CD4-positive, alpha-beta T cell treated with Interleukin-21 for 1 hour (primary cell): ENCODE data around the gene ADAMTSL3.

ENCODE experiments used
- DNase-seq: peaks from one replicate; pipeline ENCODE4 v3.0.0-alpha.2; 2020

ADAMTSL3 gene

DNA sequence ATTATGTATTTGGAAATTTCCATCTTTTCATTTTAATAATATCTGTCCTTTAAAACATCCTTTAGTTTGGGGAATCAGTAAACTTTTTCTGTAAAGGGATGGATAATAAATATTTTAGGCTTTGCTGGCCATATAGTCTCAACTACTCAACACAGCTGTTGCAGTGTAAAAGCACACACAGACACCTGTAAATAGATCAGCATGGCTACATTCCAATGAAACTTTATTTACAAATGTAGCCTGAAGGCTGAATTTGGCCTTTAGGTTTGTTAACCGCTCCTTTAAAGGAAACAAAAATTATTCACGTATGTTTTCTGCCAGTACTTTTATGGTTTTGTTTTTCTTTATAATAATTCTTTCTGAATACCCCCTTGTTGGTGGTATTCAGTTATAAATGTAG lies 184.8 kb downstream of the ADAMTSL3 start:
- DNase-seq: no peak

DNA sequence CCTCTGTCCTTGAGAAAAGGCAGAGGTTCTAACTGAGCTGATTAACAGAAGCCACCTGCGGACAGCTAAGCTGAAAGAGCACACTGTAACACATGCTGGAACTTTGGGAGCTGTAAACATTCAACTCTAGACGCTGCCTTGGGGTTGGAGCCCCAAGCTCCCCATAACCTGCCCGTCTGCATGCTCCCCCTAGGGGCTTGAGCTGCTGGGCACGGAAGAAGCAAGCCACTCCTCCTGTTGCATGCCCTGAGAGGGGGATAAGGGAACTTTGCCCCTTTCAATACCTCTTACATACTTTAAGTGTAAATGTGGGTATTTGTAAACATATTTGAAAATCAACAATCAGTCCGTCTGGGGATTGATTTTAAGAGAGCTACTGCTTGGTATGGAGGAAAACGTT lies 188.4 kb downstream of the ADAMTSL3 start:
- DNase-seq: no peak

DNA sequence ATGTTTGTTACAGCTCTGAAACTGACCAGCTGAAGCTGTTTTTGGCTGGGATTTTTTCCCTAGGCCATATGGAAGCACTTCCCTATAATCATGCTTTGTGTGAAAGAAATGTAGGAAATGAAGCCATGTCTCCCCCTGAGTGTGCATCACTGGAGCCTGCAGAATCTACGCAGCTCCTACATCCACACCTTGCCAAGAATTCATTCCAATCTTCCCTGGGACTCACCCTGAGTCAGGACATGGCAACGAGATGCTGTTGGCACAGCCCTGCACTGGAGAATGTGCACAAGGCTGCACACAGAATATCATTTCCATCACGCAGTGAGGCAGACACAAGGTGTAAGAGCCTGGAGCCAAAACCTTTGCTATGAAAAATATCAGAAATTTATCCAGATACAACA lies 189.5 kb downstream of the ADAMTSL3 start:
- no peak for DNase-seq

DNA sequence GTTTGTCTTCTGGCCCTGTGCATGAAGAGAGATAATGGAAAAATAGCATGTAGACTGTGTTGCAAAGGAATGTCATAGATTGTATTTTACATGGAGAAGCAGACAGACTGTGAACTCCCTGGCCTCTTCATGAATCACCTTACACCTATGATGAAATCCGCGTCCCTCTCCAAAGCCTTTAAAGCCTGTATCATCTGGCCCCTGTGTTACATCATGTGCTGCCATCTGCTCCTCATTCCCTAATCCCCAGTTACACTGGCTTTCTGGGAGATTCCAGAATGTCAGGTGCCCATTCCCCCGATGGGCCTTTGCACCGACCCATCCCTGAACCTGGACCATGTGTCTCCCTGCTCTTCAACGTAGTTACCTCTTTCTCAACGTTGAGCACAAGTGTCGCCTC lies 190.8 kb downstream of the ADAMTSL3 start:
- no peak for DNase-seq

DNA sequence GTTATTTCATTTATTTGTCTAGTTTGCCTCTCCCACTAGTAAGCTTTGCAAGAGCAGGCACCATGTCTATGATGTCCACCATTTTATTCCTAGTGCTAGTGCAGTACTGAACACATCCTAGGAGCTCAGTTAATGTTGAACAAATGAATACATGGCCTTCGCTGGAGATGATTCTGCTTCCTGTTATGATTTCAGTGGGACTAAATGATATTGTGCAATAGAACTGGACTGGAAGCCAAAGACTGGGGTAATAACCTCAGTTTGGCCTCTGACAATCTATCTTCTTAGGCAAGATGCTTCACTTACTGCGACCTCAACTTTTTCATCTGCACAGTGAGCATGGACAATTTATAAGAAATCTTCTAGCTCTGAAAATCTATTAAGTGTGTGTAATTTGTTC lies 191.3 kb downstream of the ADAMTSL3 start:
- no peak for DNase-seq

DNA sequence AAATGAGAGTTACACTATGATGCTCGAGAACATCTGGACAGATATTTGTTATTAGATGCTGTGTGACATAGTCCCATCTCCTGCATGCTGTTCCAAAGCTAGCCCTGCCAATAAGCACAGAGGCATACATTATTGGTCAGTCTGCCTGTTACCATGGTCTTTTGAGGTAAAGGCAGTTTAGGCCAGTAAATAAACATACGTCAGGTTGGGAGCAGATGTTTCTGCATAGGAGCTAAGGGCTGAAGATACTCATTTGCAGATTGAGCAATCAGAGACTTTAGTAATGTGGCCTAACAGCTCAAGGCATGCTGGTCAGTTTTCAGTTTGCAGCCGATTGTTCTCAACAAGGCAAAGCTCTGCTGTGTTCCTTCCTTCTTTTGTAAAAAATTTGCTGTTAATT lies 192.9 kb downstream of the ADAMTSL3 start:
- no peak for DNase-seq

DNA sequence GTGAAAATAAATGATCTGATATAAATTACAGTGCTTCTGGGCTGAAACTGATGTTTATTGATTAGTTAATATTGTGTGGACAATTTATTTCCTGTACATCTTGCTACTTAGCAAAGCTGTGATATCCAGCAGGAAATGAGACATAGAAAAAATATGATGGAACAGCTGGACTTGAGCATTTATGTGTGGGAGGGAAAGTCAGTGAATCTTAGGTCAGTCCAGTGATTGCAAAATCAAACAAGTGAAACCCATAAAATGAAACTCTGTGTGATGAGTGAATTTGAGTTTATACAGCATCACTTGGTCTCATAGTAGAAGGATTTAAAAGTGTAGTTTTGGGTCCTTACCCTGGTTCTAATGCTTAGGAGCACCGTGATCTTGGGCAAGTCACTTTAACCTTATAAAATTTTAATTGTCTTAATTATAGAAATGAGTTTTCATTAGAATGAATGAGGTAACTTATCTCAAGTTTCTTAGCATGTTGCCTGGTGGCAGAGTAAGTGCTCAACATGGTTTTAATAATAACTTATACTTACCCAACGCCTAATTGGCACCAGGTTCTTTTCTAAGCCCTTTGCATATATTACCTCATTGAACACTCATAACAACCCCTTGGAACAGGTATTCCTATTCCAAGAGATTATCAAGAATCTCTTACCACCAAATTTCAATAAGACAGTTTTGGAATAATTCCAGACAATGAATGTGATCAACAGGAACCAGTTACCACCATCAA lies 194.6 kb downstream of the ADAMTSL3 start:
- no peak for DNase-seq

DNA sequence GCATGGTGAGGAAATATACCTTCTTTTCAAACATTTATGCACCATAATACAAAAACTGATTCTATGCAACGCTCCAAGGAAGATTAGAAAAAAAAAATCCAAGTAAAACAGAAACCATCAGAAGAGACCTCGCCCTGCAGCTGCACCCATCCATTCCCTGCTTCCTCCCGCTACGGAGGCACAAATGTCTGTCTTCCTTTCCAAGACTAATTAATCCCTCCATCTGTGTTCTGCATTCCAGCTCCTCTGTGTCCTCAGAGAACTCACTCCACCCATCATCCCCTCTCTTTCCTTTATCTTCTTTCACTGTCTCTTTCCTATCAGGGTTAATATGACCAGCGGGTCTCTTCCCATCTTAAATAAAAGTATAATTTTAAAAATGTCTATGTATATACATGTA lies 196.1 kb downstream of the ADAMTSL3 start:
- no peak for DNase-seq

DNA sequence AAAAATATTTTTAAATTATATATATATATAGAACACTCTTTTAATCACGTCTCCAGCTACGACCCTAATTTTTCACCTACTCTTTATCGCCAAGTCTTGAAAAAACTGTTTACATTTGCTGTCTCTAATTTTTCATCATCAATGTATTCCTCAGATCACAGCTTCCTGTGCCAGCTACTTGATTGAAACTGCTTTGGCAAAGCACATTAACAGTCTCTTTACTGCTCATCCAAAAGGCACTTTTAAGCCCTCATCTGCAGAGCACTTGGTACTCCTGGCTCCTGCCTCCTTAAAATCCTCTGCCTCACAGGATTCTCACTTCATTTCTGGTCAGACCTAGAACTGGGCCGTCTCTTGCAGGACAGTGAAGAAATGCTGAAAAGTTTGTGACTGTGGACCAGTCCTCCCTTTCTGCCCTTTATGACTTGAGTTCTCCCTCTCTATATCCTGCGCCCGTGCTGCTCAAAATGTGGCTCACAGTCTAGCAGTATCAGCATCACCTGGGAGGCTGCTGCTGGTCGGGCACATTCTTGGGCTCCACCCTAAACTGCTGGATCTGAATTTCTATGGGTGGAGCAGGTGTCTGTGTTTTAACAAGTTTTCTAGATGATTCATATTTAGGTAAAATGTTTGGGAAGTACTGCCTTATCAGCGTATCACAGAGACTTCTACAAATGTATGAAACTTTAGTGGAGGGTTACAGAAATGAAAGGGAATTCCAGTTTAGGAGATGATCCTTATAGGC lies 196.8 kb downstream of the ADAMTSL3 start:
- no peak for DNase-seq

DNA sequence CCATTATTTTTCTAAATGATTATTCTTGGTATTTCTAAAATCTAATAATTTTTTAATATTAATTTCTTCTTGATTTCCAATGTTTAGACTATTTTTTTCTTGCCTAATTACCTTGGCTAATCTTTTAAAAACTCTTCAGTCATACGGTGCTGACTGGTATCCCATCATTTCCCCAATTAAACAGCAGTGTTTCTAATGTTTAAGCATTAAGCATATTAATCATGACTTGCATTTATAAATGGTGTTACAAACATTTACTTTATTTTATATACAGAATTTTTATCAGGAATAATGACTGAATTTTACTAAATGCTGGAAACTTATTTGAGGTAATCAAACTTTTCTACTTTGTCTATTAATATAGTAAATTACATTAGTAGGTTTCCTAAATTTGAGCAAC lies 199.3 kb downstream of the ADAMTSL3 start:
- DNase-seq: no peak

DNA sequence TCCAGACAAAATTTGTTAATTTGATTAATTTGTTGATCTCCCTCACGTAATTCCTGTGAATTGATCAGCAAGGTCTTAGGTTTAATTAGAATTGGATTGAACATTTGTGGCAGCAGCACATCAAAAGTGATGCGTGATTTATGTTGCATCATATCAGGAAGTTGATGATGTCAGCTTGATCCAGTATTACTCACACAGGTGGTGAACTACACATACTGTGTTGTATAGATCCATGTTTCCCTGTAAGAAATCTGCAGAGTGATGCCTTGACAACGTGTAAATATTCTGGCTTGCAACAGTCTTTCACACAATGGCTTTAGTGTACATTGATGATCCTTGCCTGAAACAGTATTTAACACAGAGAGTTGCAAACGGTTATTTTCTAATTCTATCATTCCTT lies 200.4 kb downstream of the ADAMTSL3 start:
- no peak for DNase-seq

DNA sequence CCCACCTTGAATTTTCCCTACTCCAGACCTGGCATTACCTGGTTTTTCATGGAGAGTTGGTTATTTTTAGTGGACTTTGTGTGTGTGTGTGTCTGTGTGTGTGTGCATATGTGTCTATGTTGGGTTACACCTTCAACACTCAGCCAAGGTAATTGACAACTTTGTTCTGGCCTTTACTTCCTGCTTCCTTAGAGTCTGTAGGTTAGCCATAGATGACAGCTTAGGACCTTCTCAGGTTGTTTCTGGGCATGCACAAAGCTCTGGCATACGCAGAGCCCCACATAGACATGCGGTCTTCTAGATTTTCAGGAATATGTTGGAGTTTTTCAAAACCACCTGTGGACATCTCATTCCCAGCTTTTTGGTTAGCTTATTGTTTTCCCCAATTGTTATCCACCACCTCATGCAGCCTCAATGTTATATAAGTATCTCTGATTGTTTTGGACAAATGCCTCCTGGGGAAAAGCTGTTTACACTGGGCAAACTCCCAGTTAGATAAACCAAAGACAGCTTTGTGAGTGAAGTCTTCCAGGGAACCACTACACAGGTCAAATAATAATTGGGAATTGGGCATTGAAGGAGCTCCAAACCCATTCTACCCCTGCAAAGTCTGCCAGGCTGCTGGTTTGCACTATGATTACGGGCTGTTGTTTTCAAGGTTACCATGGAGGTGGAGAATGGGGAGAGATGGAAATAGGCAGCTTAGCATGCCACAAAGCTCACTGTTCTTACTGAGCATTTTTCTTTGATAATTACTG lies 201.2 kb downstream of the ADAMTSL3 start:
- no peak for DNase-seq

DNA sequence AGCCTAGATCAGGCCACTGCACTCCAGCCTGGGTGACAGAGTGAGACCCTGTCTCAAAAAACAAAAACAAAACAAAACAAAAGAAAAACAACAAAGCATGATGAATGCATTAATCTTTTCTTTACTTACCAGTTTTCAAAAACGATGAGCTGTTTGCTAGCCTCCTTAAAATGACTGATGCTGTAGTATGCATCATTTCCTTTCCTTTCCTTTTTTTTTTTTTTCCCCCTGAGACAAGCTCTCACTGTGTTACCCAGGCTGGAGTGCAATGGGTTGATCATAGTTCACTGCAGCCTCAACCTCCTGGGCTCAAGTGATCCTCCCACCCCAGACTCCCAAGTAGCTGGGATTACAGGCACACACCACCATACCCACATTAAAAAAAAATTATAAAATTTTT lies 202.0 kb downstream of the ADAMTSL3 start:
- no peak for DNase-seq

DNA sequence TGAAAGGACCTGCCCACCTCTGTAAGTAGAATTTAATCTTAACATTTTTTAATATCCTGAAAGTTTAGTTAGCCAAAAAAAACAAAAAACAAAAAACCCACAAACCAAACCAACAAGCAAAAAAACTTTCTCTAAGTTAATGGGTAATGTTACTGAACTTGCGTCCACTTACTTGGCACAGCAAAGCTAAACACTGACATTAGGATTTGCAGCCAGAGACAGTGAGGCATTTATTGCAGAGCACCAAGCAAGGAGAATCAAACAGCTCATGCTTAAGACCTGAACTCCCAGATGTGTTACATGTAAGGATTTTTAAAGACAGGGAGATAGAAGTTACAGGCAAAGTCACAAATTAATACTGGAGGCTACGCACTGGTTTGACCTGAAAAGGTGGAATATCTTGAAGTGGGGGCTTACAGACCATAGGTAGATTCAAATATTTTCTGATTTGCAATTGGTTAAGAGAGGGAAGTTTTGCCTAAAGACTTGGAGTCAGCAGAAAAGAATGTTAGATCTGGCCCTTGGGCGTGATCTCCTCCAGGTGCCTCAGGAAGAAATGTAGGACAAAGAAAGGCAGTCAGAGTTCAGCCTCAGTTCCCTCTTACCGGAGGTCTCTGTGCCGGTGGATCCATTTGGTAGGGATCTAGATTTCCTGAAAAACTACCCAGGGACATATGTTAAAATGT lies 205.0 kb downstream of the ADAMTSL3 start:
- DNase-seq: no peak

DNA sequence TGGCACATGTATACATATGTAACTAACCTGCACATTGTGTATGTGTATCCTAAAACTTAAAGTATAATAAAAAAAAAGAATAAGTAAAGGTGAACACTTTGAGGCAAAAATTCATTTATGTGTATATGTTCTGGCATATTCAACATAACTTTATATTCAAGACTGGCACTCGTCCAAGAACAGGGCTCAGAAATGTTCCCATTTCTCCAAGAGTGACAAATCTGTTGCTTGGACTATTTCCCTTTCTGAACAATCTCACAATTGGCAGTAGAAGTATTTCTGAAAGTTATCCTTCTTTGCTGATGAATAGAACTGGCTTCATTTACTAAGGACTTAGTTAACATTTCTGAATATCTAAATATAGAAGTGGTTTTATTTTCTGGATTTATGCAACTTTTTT lies 212.8 kb downstream of the ADAMTSL3 start:
- no peak for DNase-seq

DNA sequence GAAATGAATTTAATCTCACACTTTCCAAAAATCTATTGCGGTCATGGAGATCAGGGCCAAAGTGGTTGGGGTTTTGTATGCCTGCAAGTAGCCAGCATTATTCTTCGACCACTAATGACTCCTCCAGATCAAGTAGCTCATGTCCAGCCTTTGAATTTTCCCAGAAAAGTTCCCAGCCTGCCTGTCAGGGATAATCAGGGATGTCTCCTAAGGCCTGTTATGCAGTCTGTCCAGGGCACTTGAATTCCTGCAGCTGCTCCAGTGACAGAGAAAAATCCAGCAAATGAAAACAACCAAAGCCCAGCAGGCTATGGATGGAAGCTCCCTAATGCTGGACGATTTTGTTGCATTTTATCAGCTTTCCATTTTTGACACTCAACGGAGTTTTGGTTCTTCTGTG lies 215.4 kb downstream of the ADAMTSL3 start:
- DNase-seq: no peak

DNA sequence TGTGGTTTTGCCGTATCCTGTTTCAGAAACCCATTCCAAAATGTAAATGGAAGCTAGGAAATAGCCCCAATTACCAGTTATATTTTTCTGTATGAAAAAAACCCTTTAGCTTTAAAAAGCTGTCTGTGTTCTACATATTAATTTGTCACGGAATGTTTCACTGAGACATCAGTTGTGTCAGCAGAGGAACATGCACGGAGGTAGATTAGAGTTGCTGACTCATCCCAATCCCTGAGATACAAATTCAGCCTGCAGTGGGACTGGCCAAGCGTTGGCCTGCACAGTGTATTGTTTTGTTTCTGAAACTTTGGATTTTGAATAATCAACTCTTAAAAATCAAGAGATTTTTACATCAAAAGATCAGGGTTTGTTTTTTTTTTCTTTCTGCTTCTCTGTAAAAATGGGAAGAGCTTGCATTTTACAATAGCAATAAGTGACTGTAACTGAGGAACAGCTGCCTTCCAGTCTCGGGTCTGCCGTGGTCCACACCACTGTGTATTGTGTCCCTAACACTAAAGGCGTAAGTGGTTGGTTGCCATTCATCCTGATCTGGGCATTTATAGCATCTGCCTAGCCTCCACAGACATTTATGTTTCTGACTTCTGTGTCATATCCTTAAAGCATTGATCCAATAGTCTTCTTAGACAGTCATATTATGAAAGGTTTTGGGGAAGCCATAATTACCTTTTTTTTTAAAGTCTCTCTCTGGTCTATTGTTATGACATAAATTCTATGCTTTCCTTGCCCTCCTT lies 218.1 kb downstream of the ADAMTSL3 start:
- DNase-seq: no peak

DNA sequence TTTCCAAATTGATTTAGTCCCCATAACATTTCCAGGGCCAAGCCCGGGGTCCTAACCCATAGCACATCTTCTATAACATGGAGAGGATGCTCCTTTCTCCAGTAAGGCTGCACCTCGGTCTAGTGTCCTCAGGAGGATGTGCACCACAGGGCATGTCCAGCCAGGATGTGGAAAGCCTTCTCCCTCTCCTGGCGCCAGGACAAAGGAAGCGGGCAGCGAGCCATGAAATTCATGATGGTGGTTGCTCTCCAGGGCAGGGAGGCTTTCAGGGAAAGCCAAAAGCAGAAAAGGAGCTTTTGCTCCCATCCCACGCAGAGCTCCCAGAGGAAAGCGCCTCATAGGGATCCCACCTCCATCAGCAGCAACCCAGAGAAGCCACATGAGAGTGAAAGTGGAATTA lies 220.0 kb downstream of the ADAMTSL3 start:
- no peak for DNase-seq

DNA sequence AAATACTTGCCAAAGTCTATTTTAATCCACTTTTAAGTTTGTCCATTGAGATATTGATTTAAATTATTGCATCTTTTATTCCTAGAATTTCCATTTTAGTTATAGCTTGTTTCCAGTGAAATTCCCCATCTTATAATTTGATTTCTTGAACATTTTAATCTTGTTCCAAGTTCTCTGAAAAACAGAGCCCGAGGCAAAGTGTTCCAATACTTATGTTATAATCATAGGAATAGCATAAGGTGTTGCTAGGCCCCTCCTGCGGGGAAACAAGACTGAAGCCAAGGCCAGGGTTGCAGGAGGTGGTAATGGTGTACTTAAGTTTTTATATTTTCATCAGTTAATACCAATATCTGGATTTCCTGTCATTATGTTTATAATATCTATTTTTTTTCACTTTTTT lies 226.6 kb downstream of the ADAMTSL3 start:
- DNase-seq: no peak

DNA sequence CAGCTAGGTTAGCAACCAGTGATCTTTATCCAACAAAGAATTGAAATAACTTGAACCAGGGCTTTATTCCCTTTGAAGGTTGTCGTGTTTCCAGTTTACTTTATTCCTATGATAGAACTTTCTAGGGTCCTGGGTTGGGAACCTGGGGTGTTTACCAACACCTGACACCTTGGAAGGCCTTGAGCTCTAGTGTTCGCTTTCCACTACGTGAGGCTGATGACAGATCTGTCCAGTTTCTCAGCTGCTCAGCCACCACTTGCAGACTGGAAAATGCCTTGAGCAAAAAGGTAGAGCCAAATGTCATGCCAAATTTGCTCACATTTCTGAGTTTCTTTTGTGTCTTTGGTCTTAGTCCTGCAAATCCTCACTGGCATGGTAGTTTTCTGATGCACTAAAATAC lies 227.2 kb downstream of the ADAMTSL3 start:
- no peak for DNase-seq

DNA sequence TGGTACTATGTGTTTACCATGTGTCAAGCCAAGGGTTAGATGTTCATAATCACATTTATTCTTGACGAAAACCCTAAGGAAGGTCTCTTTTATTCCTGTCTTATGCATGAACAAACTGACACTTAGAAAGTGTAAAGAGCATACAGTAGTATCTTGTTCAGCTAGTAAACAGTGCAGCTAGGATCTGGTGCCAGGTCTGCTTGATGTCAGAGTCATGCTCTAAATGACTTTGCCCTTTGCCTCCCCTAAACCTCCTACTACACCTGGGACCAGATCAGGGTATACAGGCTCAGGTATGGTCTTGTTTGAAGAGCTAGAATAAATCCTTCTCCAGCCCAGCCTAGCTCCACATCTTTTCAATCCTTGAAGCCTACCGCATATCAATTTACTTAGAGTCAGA lies 232.4 kb downstream of the ADAMTSL3 start:
- DNase-seq: no peak

DNA sequence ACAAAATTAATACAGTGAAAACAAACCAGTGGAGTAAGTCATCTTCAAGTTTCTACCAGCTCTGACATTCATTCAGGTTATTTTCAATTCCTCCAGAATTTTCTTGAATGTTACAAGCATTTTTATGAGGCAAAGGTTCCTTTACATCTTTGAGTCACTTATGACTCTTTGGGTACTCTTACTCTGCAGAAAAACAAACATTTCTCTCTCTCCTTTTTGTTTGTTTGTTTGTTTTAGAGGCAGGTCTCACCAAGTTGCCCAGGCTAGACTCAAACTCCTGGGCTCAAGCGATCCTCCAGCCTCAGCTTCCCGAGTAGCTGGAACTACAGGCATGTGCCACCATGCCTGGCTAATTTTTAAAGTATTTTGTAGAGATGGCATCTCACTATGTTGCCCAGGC lies 233.5 kb downstream of the ADAMTSL3 start:
- no peak for DNase-seq

DNA sequence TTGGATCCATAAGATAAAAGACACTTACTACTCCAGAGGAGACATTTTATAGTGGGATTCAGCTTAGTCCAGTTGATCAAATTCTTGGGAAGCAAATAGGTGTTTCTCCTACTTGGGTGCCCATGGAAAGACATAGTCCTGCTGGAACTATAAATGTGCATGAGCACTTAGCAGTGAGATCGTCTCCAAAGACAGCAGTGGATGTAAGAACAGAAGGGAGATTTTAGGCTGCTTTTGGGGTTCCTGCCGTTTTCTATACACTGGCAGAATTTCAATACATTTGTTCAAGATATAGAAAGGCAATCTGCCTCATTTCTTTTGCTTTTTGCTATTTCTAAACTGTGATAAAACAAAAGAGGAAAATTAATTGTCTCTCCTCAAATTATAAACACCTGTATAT lies 234.0 kb downstream of the ADAMTSL3 start:
- no peak for DNase-seq
